Gastroesophageal sphincter (tissue), 3 donors: ENCODE results near the gene PSMA7.

ENCODE experiments used
- EP300 ChIP-seq: sonication (generic); formaldehyde crosslinking; IDR thresholded peaks from one replicate; pipeline ENCODE4 v1.6.1; 2017; ENCODE audit warnings: antibody characterized with exemption, mild to moderate bottlenecking
- POLR2A ChIP-seq, 2 donors: fragments of 450-650 bp; IDR thresholded peaks; one replicate each; pipeline ENCODE4 v1.6.1; 2017; ENCODE audit warnings: antibody characterized with exemption in 2 of 2, mild to moderate bottlenecking in 2 of 2, moderate library complexity in 1 of 2
- POLR2AphosphoS5 ChIP-seq: sonication (generic); formaldehyde crosslinking; IDR thresholded peaks from one replicate; pipeline ENCODE4 v1.6.1; 2017; ENCODE audit warnings: antibody characterized with exemption
- TF ChIP-seq, protein P1 (sequence below), 4 experiments: fragments of 200-600 bp in 2 of 4; fragments of 450-650 bp in 2 of 4; sonication (generic) in 1 of 4; IDR thresholded peaks; one replicate each; pipeline ENCODE4 v1.5.1; 2017 to 2019; ENCODE audit warnings: antibody characterized with exemption in 4 of 4, mild to moderate bottlenecking in 2 of 4, moderate library complexity in 2 of 4

DNA sequence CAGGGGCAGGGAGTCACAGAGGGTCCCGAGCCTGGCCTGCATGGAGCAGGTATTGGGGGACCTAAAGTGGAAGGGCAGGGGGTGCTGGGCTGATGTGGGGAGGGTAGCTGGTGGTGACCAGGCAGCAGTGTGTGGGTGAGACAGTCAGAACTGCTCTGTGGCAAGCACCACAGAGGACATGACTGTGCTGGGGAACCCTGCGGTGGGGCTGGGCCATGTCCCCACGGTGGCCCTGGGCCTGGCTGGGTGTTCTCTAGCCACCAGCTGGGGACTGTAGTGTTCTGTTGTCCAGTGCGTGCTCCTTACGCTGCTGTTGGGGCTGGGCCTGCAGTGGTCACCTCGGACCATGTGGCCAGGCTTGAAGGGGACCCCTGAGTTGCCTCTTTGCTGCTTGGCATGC, 3.9 kb upstream of the PSMA7 start:
- TF ChIP-seq POLR2A (IDR thresholded peaks at IDR 0.05) (no peak), POLR2AphosphoS5 (no peak), EP300 (no peak)
- TF ChIP-seq, protein P1, sequence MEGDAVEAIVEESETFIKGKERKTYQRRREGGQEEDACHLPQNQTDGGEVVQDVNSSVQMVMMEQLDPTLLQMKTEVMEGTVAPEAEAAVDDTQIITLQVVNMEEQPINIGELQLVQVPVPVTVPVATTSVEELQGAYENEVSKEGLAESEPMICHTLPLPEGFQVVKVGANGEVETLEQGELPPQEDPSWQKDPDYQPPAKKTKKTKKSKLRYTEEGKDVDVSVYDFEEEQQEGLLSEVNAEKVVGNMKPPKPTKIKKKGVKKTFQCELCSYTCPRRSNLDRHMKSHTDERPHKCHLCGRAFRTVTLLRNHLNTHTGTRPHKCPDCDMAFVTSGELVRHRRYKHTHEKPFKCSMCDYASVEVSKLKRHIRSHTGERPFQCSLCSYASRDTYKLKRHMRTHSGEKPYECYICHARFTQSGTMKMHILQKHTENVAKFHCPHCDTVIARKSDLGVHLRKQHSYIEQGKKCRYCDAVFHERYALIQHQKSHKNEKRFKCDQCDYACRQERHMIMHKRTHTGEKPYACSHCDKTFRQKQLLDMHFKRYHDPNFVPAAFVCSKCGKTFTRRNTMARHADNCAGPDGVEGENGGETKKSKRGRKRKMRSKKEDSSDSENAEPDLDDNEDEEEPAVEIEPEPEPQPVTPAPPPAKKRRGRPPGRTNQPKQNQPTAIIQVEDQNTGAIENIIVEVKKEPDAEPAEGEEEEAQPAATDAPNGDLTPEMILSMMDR (IDR thresholded peaks at IDR 0.05) = no peak
